Hepatocyte (in vitro differentiated cells): ENCODE data around the gene PDXDC1.

ENCODE experiments used
- CTCF ChIP-seq: fragments of 200-600 bp; sonication (generic); IDR thresholded peaks from 2 replicates; pipeline ENCODE4 v1.5.1; 2016; ENCODE audit warnings: antibody characterized with exemption, mild to moderate bottlenecking; ENCODE audit not compliant: poor library complexity
- EZH2phosphoT487 ChIP-seq: fragments of 200-600 bp; sonication (generic); IDR thresholded peaks from one replicate; pipeline ENCODE4 v1.6.1; 2018; ENCODE audit warnings: antibody characterized with exemption, mild to moderate bottlenecking, low read depth, moderate library complexity; ENCODE audit not compliant: unreplicated experiment, severe bottlenecking

DNA sequence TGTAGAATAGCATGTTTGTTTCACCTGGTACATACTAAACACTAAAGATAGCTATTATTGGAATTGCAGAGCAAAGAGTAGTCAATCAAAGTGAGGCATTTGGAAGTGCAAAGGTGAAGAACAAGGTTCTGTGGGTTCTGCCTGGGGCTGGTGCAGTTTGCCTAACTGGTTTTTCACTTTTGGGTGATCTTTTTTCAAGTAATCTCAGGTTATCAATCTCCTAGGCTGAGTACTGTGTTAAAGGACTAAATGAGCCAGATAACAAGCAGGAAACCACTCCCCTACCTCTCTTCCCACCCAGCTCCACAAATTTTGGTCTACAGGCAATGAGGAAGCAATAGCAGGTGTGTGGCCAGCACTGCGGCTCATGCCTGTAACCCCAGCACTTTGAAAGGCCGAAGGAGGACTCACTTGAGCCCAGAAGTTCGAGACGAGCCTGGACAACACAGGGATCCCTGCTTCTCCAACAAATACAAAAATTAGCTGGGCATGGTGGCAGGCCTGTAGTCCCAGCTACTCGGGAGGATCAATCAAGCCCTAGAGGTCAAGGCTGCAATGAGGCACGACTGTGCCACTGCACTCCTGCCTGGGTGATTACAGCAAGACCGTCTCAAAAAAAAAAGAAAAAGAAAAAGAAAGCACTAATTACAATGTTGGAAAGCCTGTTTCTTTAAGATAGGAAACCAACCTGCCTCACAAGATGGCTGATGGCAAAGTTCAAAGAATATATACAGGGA, 83.0 kb downstream of the PDXDC1 start:
- TF ChIP-seq CTCF (no peak), EZH2phosphoT487 (no peak)
